Dendritic cell treated with granulocyte-macrophage colony-stimulating factor and Interleukin-4, amounts not matched to agents 40 ng/mL and 50 ng/mL, for 4 days (primary cell): Measurements from ENCODE around the gene GRB10.

Source experiments
- H3K27ac Mint-ChIP-seq: one replicate; pipeline ENCODE4 v1.8.0; 2022; ENCODE audit warnings: mild to moderate bottlenecking, mixed read lengths
- H3K27me3 Mint-ChIP-seq: one replicate; pipeline ENCODE4 v1.8.0; 2022; ENCODE audit warnings: mild to moderate bottlenecking, mixed read lengths
- H3K36me3 Mint-ChIP-seq: one replicate; pipeline ENCODE4 v1.8.0; 2022; ENCODE audit warnings: low read depth, mixed read lengths
- H3K4me1 Mint-ChIP-seq: one replicate; pipeline ENCODE4 v1.8.0; 2022; ENCODE audit warnings: low read depth, mixed read lengths
- H3K4me3 Mint-ChIP-seq: one replicate; pipeline ENCODE4 v1.8.0; 2022; ENCODE audit warnings: mild to moderate bottlenecking, moderate library complexity, mixed read lengths
- H3K9me3 Mint-ChIP-seq: one replicate; pipeline ENCODE4 v1.8.0; 2022; ENCODE audit warnings: mixed read lengths
- intact Hi-C: fragments of 100-400 bp; cut with micrococcal nuclease; formaldehyde crosslinking; loops from one replicate; pipeline ENCODE4 v1.15.0; 2022

Gene GRB10

GRCh38 chr7:50812841-50813475 lies 30.3 kb upstream of the GRB10 start:
- no peaks in the 10 kb centered on the region for H3K9me3 Mint-ChIP-seq
- no peak overlapping the region for H3K27ac Mint-ChIP-seq

DNA sequence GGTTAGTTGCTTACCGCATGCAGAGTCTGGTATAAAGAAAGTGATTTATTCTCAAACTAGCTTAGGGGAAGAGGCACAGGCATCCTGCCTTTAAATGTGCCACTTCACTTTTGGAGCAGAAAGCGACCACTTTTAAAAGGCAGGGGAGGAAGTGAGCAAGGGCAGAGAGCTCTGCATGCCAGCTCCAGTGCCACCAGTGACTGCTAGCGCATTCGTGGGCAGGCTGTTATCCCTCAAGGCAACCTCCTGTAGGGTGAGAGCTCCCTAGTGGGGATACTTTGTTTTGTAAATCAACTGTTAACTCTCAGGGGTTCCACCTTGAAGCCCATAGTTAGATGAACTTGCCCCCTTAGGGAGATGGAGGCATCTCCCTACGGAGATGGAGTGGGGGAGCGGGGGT lies 29.4 kb upstream of the GRB10 start:
- Mint-ChIP-seq H3K27ac (no peak overlapping the region), H3K27me3 (peaks cover 3% of the 10 kb centered on the region), H3K36me3 (no peaks in the 10 kb centered on the region), H3K4me3 (no peak overlapping the region), H3K9me3 (no peaks in the 10 kb centered on the region), H3K4me1 (no peaks in the 10 kb centered on the region)
- intact Hi-C loops, result no loop called here

More at GRCh38 chr7:50812841-50813475, 30.3 kb upstream of the GRB10 start:
- no peaks in the 10 kb centered on the region for H3K4me1 Mint-ChIP-seq
- intact Hi-C loops, result no loop called here
- H3K36me3 Mint-ChIP-seq, result no peaks in the 10 kb centered on the region
- no peak overlapping the region for H3K4me3 Mint-ChIP-seq
- H3K27me3 Mint-ChIP-seq, result peaks cover 3% of the 10 kb centered on the region

DNA sequence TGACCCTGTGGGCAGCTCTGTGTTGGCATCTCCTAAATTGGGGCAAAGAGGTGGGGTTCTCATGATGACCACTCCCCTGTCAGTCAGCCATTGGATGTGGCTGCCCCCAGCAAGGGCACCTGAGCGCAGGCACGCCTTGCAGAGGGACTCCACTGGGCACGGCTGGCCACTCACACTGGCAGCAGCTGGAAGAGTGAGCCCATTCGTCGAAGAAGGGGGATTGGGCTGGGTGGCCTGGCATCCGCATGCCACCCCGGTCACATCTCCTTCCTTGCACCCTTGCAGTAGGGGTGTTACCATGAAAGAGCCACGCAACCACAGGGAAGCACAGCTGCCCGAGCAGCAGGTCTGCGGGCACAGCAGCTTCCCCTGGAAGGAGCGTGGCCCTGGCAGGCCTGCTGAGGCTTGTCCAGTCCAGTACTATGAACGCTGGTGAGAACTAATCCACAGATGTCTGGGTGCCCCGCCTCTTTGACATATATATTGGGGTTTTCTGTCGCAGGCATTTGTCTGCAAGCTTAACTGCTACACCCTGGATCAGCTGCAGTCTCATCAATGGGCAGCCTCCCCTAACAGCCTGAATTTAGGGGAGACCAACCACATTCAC lies 25.7 kb upstream of the GRB10 start:
- H3K4me3 Mint-ChIP-seq, result no peak overlapping the region

GRCh38 chr7:50807026-50807730 lies 24.5 kb upstream of the GRB10 start:
- intact Hi-C loops, result no loop called here
- H3K36me3 Mint-ChIP-seq, result no peaks in the 10 kb centered on the region
- no peak overlapping the region for H3K27ac Mint-ChIP-seq
- no peaks in the 10 kb centered on the region for H3K9me3 Mint-ChIP-seq
- H3K4me1 Mint-ChIP-seq, result no peaks in the 10 kb centered on the region
- H3K4me3 Mint-ChIP-seq, result no peak overlapping the region
- peaks cover 4% of the 10 kb centered on the region for H3K27me3 Mint-ChIP-seq

More for the DNA sequence above, 25.7 kb upstream of the GRB10 start:
- Mint-ChIP-seq H3K9me3 (no peaks in the 10 kb centered on the region), H3K4me1 (no peaks in the 10 kb centered on the region), H3K36me3 (no peaks in the 10 kb centered on the region), H3K27ac (no peak overlapping the region), H3K27me3 (peaks cover 3% of the 10 kb centered on the region)
- intact Hi-C loops, result no loop called here

DNA sequence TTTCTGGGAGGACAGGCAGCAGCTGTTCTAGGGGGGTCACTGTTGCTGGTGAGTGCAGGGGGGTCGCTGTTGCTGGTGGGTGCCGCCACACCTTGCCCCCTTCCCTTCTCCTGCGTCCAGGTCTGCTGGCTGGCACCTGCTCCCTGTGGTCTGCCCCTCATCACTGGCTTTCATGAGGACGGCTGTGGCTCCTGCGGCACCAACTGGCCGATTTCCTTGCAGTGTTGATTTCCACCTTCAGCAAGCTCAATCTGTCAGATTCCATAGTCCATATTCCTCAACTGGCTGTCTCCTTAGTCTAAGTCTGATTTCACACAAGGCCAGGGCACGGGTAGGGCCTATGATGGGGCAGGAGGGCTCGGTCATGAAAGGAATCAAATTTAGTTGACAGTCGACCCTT lies 23.4 kb upstream of the GRB10 start:
- Mint-ChIP-seq H3K27ac (no peak overlapping the region), H3K27me3 (peaks cover 4% of the 10 kb centered on the region), H3K4me3 (no peak overlapping the region), H3K36me3 (no peaks in the 10 kb centered on the region), H3K9me3 (no peaks in the 10 kb centered on the region), H3K4me1 (no peaks in the 10 kb centered on the region)
- intact Hi-C loops, result no loop called here

DNA sequence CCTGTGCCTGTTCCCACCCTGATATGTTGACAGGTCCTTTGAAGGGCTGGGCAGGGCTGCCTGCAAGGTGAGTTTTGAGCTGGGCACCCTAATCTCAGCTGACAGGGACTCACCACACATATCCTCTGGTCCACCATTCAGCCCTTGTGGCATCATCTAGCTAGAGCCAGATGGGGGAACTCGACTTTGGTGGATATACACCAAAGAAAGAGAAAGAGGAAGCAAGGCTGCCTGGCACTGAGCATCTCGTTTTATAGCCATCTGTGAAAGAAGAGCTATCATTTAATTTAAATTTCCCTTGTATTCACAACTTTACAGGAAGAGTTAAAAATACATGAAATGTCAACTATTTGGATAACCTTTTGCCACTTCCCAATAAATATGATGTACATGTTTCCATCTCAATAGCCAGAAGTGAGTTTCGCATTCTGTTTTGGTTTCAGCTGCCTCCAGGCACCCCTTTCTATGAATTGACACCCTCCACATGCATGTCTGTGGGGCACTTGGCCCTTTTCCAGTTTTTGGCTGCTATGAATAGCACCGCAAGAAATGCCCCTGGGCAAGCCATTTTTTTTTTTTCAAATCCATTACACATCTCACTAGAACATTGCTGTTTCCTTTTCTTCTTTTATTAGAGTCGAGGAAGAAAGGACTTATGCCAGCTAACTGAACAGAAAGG lies 22.9 kb upstream of the GRB10 start:
- Mint-ChIP-seq H3K4me1 (no peaks in the 10 kb centered on the region), H3K27me3 (peaks cover 4% of the 10 kb centered on the region), H3K27ac (no peak overlapping the region), H3K36me3 (no peaks in the 10 kb centered on the region), H3K9me3 (no peaks in the 10 kb centered on the region), H3K4me3 (no peak overlapping the region)
- intact Hi-C loops, result no loop called here

DNA sequence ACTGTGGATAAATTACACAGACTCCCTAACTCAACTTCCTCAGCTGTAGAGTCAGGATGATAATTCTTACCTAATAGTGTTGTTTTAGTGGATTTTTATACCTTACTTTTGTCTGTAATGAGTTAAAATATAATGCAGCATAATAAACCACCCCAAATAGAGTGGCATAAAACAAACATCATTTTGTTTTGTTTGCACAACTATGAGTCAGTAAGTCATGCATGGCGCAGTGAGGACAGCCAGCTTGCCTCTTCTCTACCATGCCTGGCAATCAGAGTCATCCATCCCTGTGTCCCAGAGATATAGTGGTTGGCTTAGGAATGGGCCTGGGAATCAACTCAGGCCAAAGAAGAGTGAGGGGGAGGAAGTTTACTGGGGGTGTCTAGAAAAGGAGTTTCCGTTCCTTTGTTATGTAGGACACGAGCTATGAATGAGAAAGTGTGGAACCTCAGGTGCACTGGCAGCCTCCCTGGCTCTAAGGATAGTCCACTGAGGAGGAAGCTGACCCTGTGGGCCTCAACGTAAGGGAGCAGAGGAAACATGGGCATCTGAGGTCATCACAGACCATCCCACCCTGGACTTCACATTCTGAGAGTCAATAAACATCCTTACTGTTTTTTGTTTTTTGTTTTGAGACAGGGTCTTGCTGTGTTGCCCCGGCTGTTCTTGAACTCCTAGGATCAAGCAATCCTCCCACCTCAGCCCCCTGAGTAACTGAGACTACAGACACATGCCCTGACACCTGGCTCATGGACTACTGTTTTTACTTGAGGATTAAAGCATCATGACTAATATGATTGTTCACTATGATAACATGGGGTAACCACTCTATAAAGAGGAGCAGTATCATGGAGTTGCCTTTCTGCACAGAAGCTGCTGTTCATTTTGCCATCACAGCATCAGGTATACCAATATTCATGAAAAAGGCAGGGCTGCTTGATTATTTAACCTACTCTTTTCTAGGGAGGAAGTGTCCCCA lies 21.0 kb upstream of the GRB10 start:
- Mint-ChIP-seq H3K27ac (no peak overlapping the region), H3K36me3 (no peaks in the 10 kb centered on the region), H3K27me3 (peaks cover 9% of the 10 kb centered on the region), H3K4me1 (no peaks in the 10 kb centered on the region), H3K9me3 (no peaks in the 10 kb centered on the region), H3K4me3 (no peak overlapping the region)
- intact Hi-C loops, result no loop called here

DNA sequence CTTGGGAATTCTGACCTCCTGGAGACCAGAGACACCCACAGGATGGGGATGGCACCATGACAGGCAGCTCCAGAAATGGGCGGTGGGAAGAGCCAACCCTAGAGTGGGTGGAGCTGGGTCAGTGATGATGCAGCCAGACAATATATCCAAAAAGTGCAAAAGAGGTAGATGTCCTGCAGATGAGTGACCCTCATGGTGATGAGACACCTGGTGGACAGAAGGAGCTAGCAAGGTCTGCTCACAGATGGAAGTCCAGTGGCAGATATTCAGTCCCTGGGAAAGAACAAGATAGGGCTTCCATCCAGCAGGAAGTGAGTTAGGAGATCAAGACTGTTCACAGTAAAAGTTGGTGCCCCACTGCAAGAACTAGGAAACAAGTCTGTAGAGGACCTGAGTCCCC lies 19.2 kb upstream of the GRB10 start:
- H3K27ac Mint-ChIP-seq, result no peak overlapping the region
- peaks cover 9% of the 10 kb centered on the region for H3K27me3 Mint-ChIP-seq
- no peaks in the 10 kb centered on the region for H3K36me3 Mint-ChIP-seq
- no peaks in the 10 kb centered on the region for H3K9me3 Mint-ChIP-seq
- no peak overlapping the region for H3K4me3 Mint-ChIP-seq
- H3K4me1 Mint-ChIP-seq, result no peaks in the 10 kb centered on the region
- intact Hi-C loops, result no loop called here

DNA sequence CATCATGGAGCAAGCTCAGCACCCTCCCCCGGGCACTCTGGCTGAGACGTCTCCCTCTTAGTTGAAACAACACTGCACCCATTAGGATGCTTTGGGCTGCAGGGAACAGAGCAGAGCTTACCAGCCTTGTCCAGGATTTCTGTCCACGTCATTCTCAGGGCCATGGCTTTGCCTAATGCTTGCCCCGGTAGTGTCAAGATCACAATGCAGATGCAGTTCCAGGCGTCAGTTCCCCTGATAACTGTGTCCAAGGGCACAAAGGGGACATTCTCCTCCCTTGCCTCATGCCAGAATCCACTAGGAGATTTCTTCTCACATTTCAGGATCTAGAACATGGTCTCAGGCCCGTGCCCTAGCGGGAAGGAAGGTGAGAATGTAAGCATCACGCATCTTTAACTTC lies 17.2 kb upstream of the GRB10 start:
- Mint-ChIP-seq H3K4me1 (no peaks in the 10 kb centered on the region), H3K9me3 (no peaks in the 10 kb centered on the region), H3K4me3 (no peak overlapping the region), H3K27me3 (peaks cover 15% of the 10 kb centered on the region), H3K36me3 (no peaks in the 10 kb centered on the region), H3K27ac (no peak overlapping the region)
- intact Hi-C loops, result no loop called here

GRCh38 chr7:50798126-50798525 lies 15.4 kb upstream of the GRB10 start:
- Mint-ChIP-seq H3K4me1 (no peaks in the 10 kb centered on the region), H3K27me3 (peaks cover 26% of the 10 kb centered on the region), H3K36me3 (no peaks in the 10 kb centered on the region), H3K27ac (no peak overlapping the region), H3K4me3 (no peak overlapping the region), H3K9me3 (no peaks in the 10 kb centered on the region)
- intact Hi-C loops, result no loop called here

DNA sequence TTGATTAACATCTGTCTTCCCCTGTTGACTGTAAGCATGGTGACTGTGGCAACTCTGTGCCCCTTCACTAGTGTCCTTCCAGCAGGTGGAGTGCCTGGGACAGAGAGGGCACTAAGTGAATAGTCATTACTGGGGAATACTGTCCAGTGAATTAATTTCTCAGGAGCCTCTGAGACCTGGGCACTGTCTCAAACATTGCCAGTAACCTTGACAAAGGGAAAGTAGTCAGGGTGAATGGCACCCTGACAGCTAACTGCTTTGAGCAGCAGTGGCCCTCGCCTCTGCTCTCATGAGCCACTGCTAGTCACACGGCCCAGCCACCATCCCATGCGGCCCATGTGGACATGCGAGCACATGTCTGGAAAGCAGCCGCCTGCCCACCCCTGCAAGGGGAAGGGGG lies 13.1 kb upstream of the GRB10 start:
- H3K27ac Mint-ChIP-seq, result no peak overlapping the region
- H3K27me3 Mint-ChIP-seq, result peaks cover 37% of the 10 kb centered on the region
- H3K4me1 Mint-ChIP-seq, result no peaks in the 10 kb centered on the region
- no peaks in the 10 kb centered on the region for H3K36me3 Mint-ChIP-seq
- intact Hi-C loops, result no loop called here
- no peak overlapping the region for H3K4me3 Mint-ChIP-seq
- no peaks in the 10 kb centered on the region for H3K9me3 Mint-ChIP-seq

DNA sequence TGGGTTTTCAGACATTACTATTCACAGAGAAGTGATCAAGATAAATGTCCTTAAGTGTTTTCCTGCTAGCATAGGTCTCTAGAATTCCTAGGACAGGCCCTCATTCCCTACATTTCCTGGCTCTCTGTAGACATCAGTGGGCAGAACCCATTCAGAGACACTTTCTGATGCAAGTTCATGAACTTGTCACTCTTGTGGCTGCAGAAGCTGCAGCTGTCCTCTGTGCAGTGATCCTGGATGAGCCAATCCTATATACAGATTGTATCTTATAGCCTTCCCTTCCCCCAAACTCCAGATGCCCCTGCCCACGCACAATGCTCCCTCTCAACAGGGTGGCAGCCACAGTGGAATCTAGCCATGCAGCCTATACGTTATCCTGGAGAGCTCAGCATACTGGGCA lies 12.6 kb upstream of the GRB10 start:
- H3K27me3 Mint-ChIP-seq, result peaks cover 43% of the 10 kb centered on the region
- H3K9me3 Mint-ChIP-seq, result no peaks in the 10 kb centered on the region
- no peaks in the 10 kb centered on the region for H3K4me1 Mint-ChIP-seq
- H3K27ac Mint-ChIP-seq, result no peak overlapping the region
- no peak overlapping the region for H3K4me3 Mint-ChIP-seq
- no peaks in the 10 kb centered on the region for H3K36me3 Mint-ChIP-seq
- intact Hi-C loops, result no loop called here

GRCh38 chr7:50793947-50794570 lies 11.4 kb upstream of the GRB10 start:
- Mint-ChIP-seq H3K4me3 (peak overlapping the region; percentile 37), H3K27ac (no peak overlapping the region), H3K36me3 (no peaks in the 10 kb centered on the region), H3K27me3 (peaks cover 37% of the 10 kb centered on the region), H3K4me1 (no peaks in the 10 kb centered on the region), H3K9me3 (no peaks in the 10 kb centered on the region)
- intact Hi-C loops, result no loop called here
